A549 treated with ZK216348 at 1 μM for 4 hours (cell line): ENCODE data around the gene PDCD1. TPM values are rescaled to one million over a fixed set of nuclear protein-coding genes. Genes with fewer than 3 reads are reported as not detected.

ENCODE experiments used
- total RNA-seq: library from RNA; stranded (reverse); fragments of 200-300 nt; extraction: Qiagen RNA extraction; gene quantifications from 5 replicates; pipeline ENCODE4 v1.2.3, GENCODE V29; 2022; ENCODE audit warnings: low read depth

PDCD1 gene
- not detected in 5 replicates for total RNA-seq

GRCh38 chr2:241858206-241859016 is at the start of gene PDCD1:
Gene PDCD1, minus strand, starts transcription at chr2:241858894. Its CDS starts 56 bp downstream, at chr2:241858838.

GRCh38 chr2:241869087-241869961 is 10.6 kb upstream of the PDCD1 start, which contains the start of gene RTP5:
Gene RTP5, plus strand, starts transcription at chr2:241869729. Its CDS starts 28 bp downstream, at chr2:241869757.

DNA sequence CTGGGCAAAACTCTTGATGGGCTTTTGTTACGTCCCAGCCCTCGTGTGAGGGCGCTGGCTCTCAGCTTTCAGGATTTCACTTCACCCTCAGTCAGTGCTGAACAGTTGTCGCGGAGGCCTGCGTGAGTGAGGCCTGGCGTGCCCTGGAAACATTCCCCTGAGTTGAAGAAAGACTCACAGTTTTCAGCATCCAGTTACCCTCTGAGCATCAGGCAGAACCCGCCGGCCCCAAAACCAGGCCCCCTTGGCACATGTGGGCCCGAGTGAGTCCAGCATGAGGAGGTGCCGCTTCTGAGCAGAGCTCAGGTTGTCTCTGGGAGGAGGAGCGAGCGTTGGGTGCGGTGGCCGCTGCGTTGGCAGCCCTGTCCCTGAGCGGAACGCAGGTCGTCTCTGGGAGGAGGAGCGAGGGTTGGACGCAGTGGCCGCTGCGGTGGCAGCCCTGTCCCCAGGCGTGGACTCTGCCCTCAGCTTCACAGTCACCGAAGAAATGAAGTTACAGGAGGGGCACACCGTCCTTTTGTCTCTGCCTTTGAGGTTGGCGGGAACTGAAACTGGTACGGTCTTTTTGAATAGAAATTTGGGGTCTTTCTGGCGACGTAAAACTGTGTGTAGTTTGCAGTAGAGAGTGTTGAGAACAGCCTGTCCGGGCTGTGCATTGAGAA is 49.8 kb downstream of the PDCD1 start, which contains the start of gene NEU4:
Gene NEU4 (plus strand): TSS at position 473 of the 662 bp plus-strand sequence. CDS start 5,292 bp downstream, outside the sequence.

Other genes starting within 250 kb of the PDCD1 start
- 57.1 to 84.6 TPM (median 79.5 TPM) in 5 replicates for gene THAP4, start 221.7 kb downstream of the PDCD1 start, total RNA-seq
- 49.0 to 63.7 TPM (median 51.3 TPM) in 5 replicates for gene ATG4B, start 221.2 kb downstream of the PDCD1 start, total RNA-seq
- gene DTYMK, start 172.1 kb downstream of the PDCD1 start, total RNA-seq = 99.7 to 147 TPM (median 131 TPM) in 5 replicates
- gene ING5, start 156.9 kb downstream of the PDCD1 start, total RNA-seq = 22.2 to 24.1 TPM (median 23.2 TPM) in 5 replicates
- gene D2HGDH, start 124.3 kb downstream of the PDCD1 start, total RNA-seq = 4.0 to 13.0 TPM (median 10.3 TPM) in 5 replicates
- 0.20 to 0.46 TPM (median 0.33 TPM) in 5 replicates for gene GAL3ST2, start 82.1 kb downstream of the PDCD1 start, total RNA-seq
- 0.19 to 0.41 TPM (median 0.23 TPM) in 5 replicates for gene NEU4, start 49.7 kb downstream of the PDCD1 start, total RNA-seq
- gene RTP5, start 10.8 kb upstream of the PDCD1 start, total RNA-seq = not detected in 5 replicates